ENCODE data around the gene TTN. TPM values are rescaled to one million over a fixed set of nuclear protein-coding genes. Genes with fewer than 3 reads are reported as not detected.

Gene TTN
- total RNA-seq, 1 donor from 2014 or later: 0.50 TPM

DNA sequence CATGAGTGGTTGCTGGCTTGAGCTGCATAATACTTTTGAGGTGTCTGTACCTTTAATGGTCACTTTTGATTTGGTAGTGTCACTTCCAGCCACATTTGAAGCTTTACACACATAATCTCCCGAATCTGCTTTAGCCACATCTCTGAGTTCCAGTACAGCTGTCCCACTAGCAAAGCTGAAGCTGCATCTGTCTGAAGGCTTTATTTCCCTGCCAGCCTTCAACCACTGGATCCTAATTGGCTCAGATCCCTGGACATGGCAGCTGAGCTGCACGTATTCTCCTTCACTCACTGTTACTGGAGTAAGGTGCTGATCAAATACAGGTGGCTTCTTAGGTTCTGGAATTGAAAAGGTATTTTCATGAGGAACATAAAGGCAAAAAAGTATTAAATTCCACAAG lies 99.7 kb downstream of the TTN start:
- Histone ChIP-seq H3K4me1 (ENCODE audit: insufficient read depth, low read length) (no peaks in the 10 kb centered on the region), H3K9me3 (ENCODE audit: insufficient read depth, low read depth, low read length) (no peaks in the 10 kb centered on the region), H3K36me3 (ENCODE audit: insufficient read depth, low read length) (no peaks in the 10 kb centered on the region), H3K4me3 (ENCODE audit: insufficient read depth, low read depth, low read length) (no peak overlapping the region), H3K27ac (ENCODE audit: low read depth, low read length) (no peak overlapping the region), H3K4me2 (ENCODE audit: low read length) (no peak overlapping the region), H3K79me2 (ENCODE audit: insufficient read depth, low read length) (no peaks in the 10 kb centered on the region), H3K9ac (ENCODE audit: low read length) (no peak overlapping the region), H3K27me3 (ENCODE audit: insufficient read depth, low read length) (no peaks in the 10 kb centered on the region), H4K20me1 (ENCODE audit: insufficient read depth, low read length) (no peaks in the 10 kb centered on the region), H2AFZ (ENCODE audit: low read depth, low read length) (no peak overlapping the region)
- Mint-ChIP-seq H3K9me3 (ENCODE audit: unreplicated experiment) (no peaks in the 10 kb centered on the region), H3K27me3 (ENCODE audit: low read depth, unreplicated experiment) (no peaks in the 10 kb centered on the region), H3K4me1 (ENCODE audit: low read depth, unreplicated experiment) (no peaks in the 10 kb centered on the region), H3K4me3 (ENCODE audit: unreplicated experiment) (no peak overlapping the region), H3K27ac (ENCODE audit: unreplicated experiment) (no peak overlapping the region), H3K36me3 (ENCODE audit: low read depth, unreplicated experiment) (no peaks in the 10 kb centered on the region)
- TF ChIP-seq, protein P1, sequence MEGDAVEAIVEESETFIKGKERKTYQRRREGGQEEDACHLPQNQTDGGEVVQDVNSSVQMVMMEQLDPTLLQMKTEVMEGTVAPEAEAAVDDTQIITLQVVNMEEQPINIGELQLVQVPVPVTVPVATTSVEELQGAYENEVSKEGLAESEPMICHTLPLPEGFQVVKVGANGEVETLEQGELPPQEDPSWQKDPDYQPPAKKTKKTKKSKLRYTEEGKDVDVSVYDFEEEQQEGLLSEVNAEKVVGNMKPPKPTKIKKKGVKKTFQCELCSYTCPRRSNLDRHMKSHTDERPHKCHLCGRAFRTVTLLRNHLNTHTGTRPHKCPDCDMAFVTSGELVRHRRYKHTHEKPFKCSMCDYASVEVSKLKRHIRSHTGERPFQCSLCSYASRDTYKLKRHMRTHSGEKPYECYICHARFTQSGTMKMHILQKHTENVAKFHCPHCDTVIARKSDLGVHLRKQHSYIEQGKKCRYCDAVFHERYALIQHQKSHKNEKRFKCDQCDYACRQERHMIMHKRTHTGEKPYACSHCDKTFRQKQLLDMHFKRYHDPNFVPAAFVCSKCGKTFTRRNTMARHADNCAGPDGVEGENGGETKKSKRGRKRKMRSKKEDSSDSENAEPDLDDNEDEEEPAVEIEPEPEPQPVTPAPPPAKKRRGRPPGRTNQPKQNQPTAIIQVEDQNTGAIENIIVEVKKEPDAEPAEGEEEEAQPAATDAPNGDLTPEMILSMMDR (IDR thresholded peaks at IDR 0.05; ENCODE audit: insufficient read depth, low read depth, low read length): no peak
- TF ChIP-seq EZH2 (IDR thresholded peaks at IDR 0.05; ENCODE audit: insufficient read depth, low read length): no peak
- FAIRE-seq: no peak
- DNase-seq (ENCODE audit: low read depth): no peak

DNA sequence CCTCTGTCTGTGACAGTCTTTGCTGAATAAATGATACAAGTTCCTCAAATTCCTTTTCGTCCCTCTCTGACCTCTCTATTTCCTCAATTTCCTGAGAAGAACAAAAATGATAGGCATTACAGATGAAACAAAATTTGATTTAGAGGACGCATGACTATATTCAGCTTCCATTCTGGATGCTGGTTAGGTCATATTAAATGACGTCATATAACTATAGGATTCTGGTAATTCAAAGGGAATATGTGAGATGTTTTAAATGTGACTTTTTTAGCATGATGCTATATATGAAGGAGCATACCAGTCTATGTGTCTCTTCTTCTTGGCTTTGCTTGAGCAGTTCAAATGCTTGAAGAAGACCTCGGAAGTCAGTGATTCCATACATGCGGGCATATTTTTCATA lies 102.3 kb downstream of the TTN start:
- H3K4me1 ChIP-seq (ENCODE audit: insufficient read depth, low read length): no peaks in the 10 kb centered on the region
- no peak for DNase-seq (ENCODE audit: low read depth)
- Mint-ChIP-seq H3K27ac (ENCODE audit: unreplicated experiment) (no peak overlapping the region), H3K36me3 (ENCODE audit: low read depth, unreplicated experiment) (no peaks in the 10 kb centered on the region), H3K9me3 (ENCODE audit: unreplicated experiment) (no peaks in the 10 kb centered on the region), H3K4me1 (ENCODE audit: low read depth, unreplicated experiment) (no peaks in the 10 kb centered on the region), H3K27me3 (ENCODE audit: low read depth, unreplicated experiment) (no peaks in the 10 kb centered on the region), H3K4me3 (ENCODE audit: unreplicated experiment) (no peak overlapping the region)
- FAIRE-seq: no peak
- H2AFZ ChIP-seq (ENCODE audit: low read depth, low read length): no peak overlapping the region
- no peaks in the 10 kb centered on the region for H3K9me3 ChIP-seq (ENCODE audit: insufficient read depth, low read depth, low read length)
- H3K9ac ChIP-seq (ENCODE audit: low read length): no peak overlapping the region
- no peaks in the 10 kb centered on the region for H3K36me3 ChIP-seq (ENCODE audit: insufficient read depth, low read length)
- TF ChIP-seq EZH2 (IDR thresholded peaks at IDR 0.05; ENCODE audit: insufficient read depth, low read length): no peak
- TF ChIP-seq, protein P1 (IDR thresholded peaks at IDR 0.05; ENCODE audit: insufficient read depth, low read depth, low read length): no peak
- H3K4me3 ChIP-seq (ENCODE audit: insufficient read depth, low read depth, low read length): no peak overlapping the region
- no peak overlapping the region for H3K27ac ChIP-seq (ENCODE audit: low read depth, low read length)
- H4K20me1 ChIP-seq (ENCODE audit: insufficient read depth, low read length): no peaks in the 10 kb centered on the region
- H3K79me2 ChIP-seq (ENCODE audit: insufficient read depth, low read length): no peaks in the 10 kb centered on the region
- H3K4me2 ChIP-seq (ENCODE audit: low read length): no peak overlapping the region
- H3K27me3 ChIP-seq (ENCODE audit: insufficient read depth, low read length): no peaks in the 10 kb centered on the region

DNA sequence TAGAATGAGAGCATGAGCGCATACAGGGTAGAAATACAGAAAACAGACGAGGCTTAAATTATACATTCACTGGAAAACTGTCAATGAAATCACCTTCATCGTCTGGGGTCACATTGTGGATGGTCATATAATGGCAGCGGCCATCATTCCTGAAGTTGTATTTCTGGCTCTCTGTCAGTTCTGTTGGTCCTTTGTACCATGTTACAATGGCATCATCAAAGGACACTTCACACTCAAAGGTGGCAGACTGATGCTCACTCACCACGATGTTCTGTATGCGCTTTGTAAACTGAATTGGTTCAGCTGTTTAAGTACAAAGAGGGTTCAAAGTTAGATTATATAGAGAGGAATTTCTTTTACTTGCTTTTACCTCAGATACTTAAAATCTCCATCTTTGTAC lies 104.9 kb downstream of the TTN start:
- FAIRE-seq: no peak
- Histone ChIP-seq H3K9me3 (ENCODE audit: insufficient read depth, low read depth, low read length) (no peaks in the 10 kb centered on the region), H3K9ac (ENCODE audit: low read length) (no peak overlapping the region), H3K27ac (ENCODE audit: low read depth, low read length) (no peak overlapping the region), H3K36me3 (ENCODE audit: insufficient read depth, low read length) (no peaks in the 10 kb centered on the region), H3K4me3 (ENCODE audit: insufficient read depth, low read depth, low read length) (no peak overlapping the region), H2AFZ (ENCODE audit: low read depth, low read length) (no peak overlapping the region), H3K4me2 (ENCODE audit: low read length) (no peak overlapping the region), H4K20me1 (ENCODE audit: insufficient read depth, low read length) (no peaks in the 10 kb centered on the region), H3K79me2 (ENCODE audit: insufficient read depth, low read length) (no peaks in the 10 kb centered on the region), H3K27me3 (ENCODE audit: insufficient read depth, low read length) (no peaks in the 10 kb centered on the region), H3K4me1 (ENCODE audit: insufficient read depth, low read length) (no peaks in the 10 kb centered on the region)
- Mint-ChIP-seq H3K4me3 (ENCODE audit: unreplicated experiment) (no peak overlapping the region), H3K4me1 (ENCODE audit: low read depth, unreplicated experiment) (no peaks in the 10 kb centered on the region), H3K36me3 (ENCODE audit: low read depth, unreplicated experiment) (no peaks in the 10 kb centered on the region), H3K27me3 (ENCODE audit: low read depth, unreplicated experiment) (no peaks in the 10 kb centered on the region), H3K9me3 (ENCODE audit: unreplicated experiment) (no peaks in the 10 kb centered on the region), H3K27ac (ENCODE audit: unreplicated experiment) (no peak overlapping the region)
- TF ChIP-seq, protein P1 (IDR thresholded peaks at IDR 0.05; ENCODE audit: insufficient read depth, low read depth, low read length): no peak
- TF ChIP-seq EZH2 (IDR thresholded peaks at IDR 0.05; ENCODE audit: insufficient read depth, low read length): no peak
- DNase-seq (ENCODE audit: low read depth): no peak
